ENCODE data around the gene PEAK3. TPM values are rescaled to one million over a fixed set of nuclear protein-coding genes. Genes with fewer than 3 reads are reported as not detected.
A peak's percentile ranks its signal among the peaks of the same experiment; 100 is the strongest.
"Not testable (repeated sequence)": the region's sequence is repeated elsewhere in the genome, so short reads cannot be mapped to it uniquely, and the experiment has no call there.

Gene PEAK3
- total and polyA plus RNA-seq, 5 donors from 2014 or later, result 0.10 to 0.32 (median 0.15) TPM; not detected in 1

DNA sequence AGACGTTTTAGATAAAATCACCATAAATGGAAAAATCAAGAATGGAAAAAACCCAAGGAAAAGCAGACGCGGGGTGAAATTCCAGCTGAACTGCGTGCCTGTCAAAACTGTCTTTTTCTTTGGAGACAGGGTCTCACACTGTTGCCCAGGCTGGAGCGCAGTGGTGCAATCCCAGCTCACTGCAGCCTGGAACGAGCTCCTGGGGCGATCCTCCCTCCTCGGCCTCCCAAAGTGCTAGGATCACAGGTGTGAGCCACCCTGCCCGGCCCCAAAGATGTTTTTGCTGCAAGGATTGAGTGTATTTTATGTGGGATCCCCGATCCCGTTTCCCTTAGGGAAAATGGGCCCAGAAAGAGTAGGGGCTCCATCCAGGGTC is 875 bp upstream of the PEAK3 start:
- Histone ChIP-seq H3K36me3 (ENCODE audit: control insufficient read depth, insufficient read depth, low read length) (no peaks in the 10 kb centered on the region), H3K27me3 (ENCODE audit: control insufficient read depth, insufficient read depth, low read length) (no peaks in the 10 kb centered on the region), H3K9me3 (ENCODE audit: control insufficient read depth in 2 of 2, low read length in 2 of 2) (no peaks in the 10 kb centered on the region), H3K4me3 (ENCODE audit: low read depth, low read length) (no peak overlapping the region), H3K27ac (ENCODE audit: insufficient read depth, low read length, poor library complexity, severe bottlenecking) (no peak overlapping the region), H3K4me1 (ENCODE audit: control insufficient read depth, insufficient read depth, low read length, poor library complexity, severe bottlenecking) (peaks cover 16% of the 10 kb centered on the region)
- Mint-ChIP-seq H3K9me3 (peaks cover 0 to 1% (median 0%) of the 10 kb centered on the region in 7 donors), H3K27me3 (no peaks in the 10 kb centered on the region), H3K36me3 (no peaks in the 10 kb centered on the region), H3K4me3 (peak overlapping the region in 2 of 4 donors; percentile 52 to 73), H3K27ac (peak overlapping the region in 1 of 3 donors; percentile 40), H3K4me1 (peaks cover 0 to 18% (median 0%) of the 10 kb centered on the region in 4 donors)
- no peak for ATAC-seq (ENCODE audit: low read depth in 2 of 2)
- DNase-seq, result no peak

DNA sequence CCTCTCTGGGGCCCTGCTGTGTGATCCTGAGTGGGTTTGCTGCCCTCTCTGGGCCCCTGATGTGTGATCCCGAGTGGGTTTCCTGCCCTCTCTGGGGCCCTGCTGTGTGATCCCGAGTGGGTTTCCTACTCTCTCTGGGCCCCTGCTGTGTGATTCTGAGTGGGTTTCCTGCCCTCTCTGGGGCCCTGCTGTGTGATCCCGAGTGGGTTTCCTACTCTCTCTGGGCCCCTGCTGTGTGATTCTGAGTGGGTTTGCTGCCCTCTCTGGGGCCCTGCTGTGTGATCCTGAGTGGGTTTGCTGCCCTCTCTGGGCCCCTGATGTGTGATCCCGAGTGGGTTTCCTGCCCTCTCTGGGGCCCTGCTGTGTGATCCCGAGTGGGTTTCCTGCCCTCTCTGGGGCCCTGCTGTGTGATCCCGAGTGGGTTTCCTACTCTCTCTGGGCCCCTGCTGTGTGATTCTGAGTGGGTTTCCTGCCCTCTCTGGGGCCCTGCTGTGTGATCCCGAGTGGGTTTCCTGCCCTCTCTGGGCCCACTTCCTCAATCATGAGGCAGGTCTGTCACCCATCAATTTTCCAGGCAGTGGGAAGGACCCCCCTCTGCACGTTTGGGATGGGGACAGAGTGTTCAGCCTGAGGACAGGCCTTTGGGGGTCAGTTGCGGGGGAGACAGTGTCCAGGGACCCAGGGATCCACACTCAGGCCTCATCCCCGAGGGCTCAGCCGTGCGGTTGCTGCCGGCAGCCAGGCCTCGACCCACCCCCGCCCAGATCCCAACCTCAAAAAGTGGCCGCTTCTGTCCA is 512 bp downstream of the PEAK3 start:
- H3K36me3 ChIP-seq (ENCODE audit: control insufficient read depth, insufficient read depth, low read length); H3K27ac Mint-ChIP-seq: not testable (repeated sequence)

DNA sequence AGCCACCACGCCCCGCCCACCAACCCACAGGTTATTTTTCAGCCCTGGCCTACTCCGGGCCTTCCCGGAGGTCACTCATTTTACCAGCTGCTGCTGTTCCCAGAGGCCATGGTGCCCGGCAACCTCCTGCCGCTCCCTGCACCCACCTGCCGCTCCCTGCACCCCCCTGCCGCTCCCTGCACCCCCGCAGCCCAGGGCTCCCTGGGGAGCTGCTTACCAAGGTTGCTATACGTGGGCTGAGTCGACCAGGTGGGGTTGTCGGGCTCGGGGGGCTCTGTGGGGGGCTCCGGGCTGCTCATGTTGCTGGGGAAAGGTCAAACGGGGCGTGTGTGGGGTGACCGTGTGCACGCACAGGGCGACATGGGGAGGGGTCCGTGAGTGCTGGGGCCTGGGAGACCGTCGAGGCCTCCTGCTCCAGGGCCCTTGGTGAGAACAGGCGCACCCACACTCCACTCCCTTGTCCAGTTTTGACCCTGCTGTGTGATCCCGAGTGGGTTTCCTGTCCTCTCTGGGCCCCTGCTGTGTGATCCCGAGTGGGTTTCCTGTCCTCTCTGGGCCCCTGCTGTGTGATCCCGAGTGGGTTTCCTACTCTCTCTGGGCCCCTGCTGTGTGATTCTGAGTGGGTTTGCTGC is 1.2 kb downstream of the PEAK3 start:
- no peak for ATAC-seq (ENCODE audit: low read depth in 2 of 2)
- DNase-seq, result no peak
- no peaks in the 10 kb centered on the region for H3K36me3 ChIP-seq (ENCODE audit: control insufficient read depth, insufficient read depth, low read length)
- Mint-ChIP-seq H3K27ac (no peak overlapping the region), H3K4me1 (peaks cover 0 to 25% (median 3%) of the 10 kb centered on the region in 4 donors), H3K27me3 (no peaks in the 10 kb centered on the region), H3K36me3 (peaks cover 4% of the 10 kb centered on the region), H3K4me3 (no peak overlapping the region), H3K9me3 (peaks cover 0 to 1% (median 0%) of the 10 kb centered on the region in 7 donors)
- H3K27me3 ChIP-seq (ENCODE audit: control insufficient read depth, insufficient read depth, low read length), result no peaks in the 10 kb centered on the region
- H3K27ac ChIP-seq (ENCODE audit: insufficient read depth, low read length, poor library complexity, severe bottlenecking), result no peak overlapping the region
- H3K4me1 ChIP-seq (ENCODE audit: control insufficient read depth, insufficient read depth, low read length, poor library complexity, severe bottlenecking), result peaks cover 16% of the 10 kb centered on the region
- H3K9me3 ChIP-seq (ENCODE audit: control insufficient read depth in 2 of 2, low read length in 2 of 2), result no peaks in the 10 kb centered on the region
- no peak overlapping the region for H3K4me3 ChIP-seq (ENCODE audit: low read depth, low read length)

More for the DNA sequence above, 512 bp downstream of the PEAK3 start:
- H3K9me3 Mint-ChIP-seq; H3K9me3 ChIP-seq (ENCODE audit: control insufficient read depth in 2 of 2, low read length in 2 of 2); H3K36me3 Mint-ChIP-seq; DNase-seq; H3K27me3 ChIP-seq (ENCODE audit: control insufficient read depth, insufficient read depth, low read length); H3K4me3 ChIP-seq (ENCODE audit: low read depth, low read length); ATAC-seq (ENCODE audit: low read depth in 2 of 2); H3K27me3 Mint-ChIP-seq; H3K27ac ChIP-seq (ENCODE audit: insufficient read depth, low read length, poor library complexity, severe bottlenecking): not testable (repeated sequence)
- peaks cover 16% of the 10 kb centered on the region for H3K4me1 ChIP-seq (ENCODE audit: control insufficient read depth, insufficient read depth, low read length, poor library complexity, severe bottlenecking)
- Mint-ChIP-seq H3K4me1 (peaks cover 0 to 24% (median 3%) of the 10 kb centered on the region in 4 donors), H3K4me3 (peak overlapping the region in 1 of 4 donors; percentile 70)

DNA sequence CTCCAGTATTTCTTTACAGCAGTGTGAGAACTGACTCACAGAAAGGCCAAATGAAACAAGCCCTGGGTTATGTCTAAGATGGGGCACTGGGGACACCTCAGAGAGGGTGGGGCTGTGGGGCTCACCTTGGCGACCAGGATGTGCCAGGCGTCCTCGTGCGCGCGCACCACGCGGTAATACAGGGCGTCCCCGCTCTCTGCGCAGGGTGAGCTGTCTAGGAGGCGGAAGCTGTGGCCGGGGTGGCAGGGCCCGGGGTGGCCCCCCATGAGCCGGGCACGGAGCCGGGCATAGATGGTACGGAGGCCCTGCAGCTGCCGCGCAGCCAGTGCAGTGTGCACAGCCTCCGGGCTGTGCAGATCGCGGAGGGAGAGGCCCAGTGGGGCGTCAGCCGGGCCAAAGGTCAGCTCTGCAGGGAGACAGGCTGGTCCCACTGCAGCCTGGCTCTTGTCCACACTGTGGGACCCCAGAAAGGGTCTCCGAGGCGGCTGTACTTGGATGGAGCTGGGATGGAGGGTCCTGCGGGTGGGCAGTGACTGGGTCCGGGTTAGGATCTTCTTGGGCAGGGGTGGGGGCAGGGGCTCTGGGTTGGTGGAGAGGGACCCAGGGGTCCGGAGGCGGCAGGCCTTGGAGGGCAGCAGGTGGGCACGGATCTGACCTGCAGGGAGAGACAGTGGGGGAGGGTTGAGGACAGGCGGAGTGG is 3.4 kb downstream of the PEAK3 start:
- Mint-ChIP-seq H3K27me3 (peaks cover 7% of the 10 kb centered on the region), H3K9me3 (peaks cover 0 to 1% (median 0%) of the 10 kb centered on the region in 7 donors), H3K27ac (peak overlapping the region in 1 of 3 donors; percentile 56), H3K4me3 (peak overlapping the region in 2 of 4 donors; percentile 26 to 63), H3K4me1 (peaks cover 0 to 38% (median 10%) of the 10 kb centered on the region in 4 donors), H3K36me3 (peaks cover 9% of the 10 kb centered on the region)
- Histone ChIP-seq H3K4me3 (ENCODE audit: low read depth, low read length) (no peak overlapping the region), H3K4me1 (ENCODE audit: control insufficient read depth, insufficient read depth, low read length, poor library complexity, severe bottlenecking) (peaks cover 27% of the 10 kb centered on the region), H3K9me3 (ENCODE audit: control insufficient read depth in 2 of 2, low read length in 2 of 2) (no peaks in the 10 kb centered on the region), H3K36me3 (ENCODE audit: control insufficient read depth, insufficient read depth, low read length) (no peaks in the 10 kb centered on the region), H3K27me3 (ENCODE audit: control insufficient read depth, insufficient read depth, low read length) (no peaks in the 10 kb centered on the region), H3K27ac (ENCODE audit: insufficient read depth, low read length, poor library complexity, severe bottlenecking) (no peak overlapping the region)
- DNase-seq, result no peak
- ATAC-seq (ENCODE audit: low read depth in 2 of 2), result no peak

DNA sequence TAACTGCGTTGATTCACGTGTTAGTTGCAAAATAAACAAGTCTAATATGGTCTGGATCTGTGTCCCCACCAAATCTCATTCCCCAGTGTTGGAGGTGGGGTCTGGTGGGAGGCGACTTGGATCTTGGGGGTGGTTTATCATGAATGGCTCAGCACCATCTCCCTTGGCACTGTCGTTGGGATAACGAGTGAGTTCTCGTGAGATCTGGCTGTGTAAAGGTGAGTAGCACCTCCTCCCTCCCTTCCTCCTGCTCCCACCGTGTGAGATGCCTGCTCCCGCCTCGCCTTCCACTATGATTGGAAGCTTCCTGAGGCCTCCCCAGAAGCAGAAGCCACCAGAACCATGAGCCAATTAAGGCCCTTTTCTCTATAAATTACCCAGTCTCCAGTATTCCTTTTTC is 4.8 kb downstream of the PEAK3 start:
- H3K4me3 ChIP-seq (ENCODE audit: low read depth, low read length), result no peak overlapping the region
- no peak for DNase-seq
- Mint-ChIP-seq H3K4me1 (peaks cover 5 to 40% (median 14%) of the 10 kb centered on the region in 4 donors), H3K36me3 (peaks cover 14% of the 10 kb centered on the region), H3K9me3 (peaks cover 0 to 1% (median 0%) of the 10 kb centered on the region in 7 donors), H3K27ac (peak overlapping the region; percentile 56 to 80 (median 72)), H3K27me3 (peaks cover 7% of the 10 kb centered on the region), H3K4me3 (peak overlapping the region in 2 of 4 donors; percentile 5 to 86)
- H3K36me3 ChIP-seq (ENCODE audit: control insufficient read depth, insufficient read depth, low read length), result no peaks in the 10 kb centered on the region
- no peak for ATAC-seq (ENCODE audit: low read depth in 2 of 2)
- H3K27ac ChIP-seq (ENCODE audit: insufficient read depth, low read length, poor library complexity, severe bottlenecking), result no peak overlapping the region
- peaks cover 35% of the 10 kb centered on the region for H3K4me1 ChIP-seq (ENCODE audit: control insufficient read depth, insufficient read depth, low read length, poor library complexity, severe bottlenecking)
- no peaks in the 10 kb centered on the region for H3K27me3 ChIP-seq (ENCODE audit: control insufficient read depth, insufficient read depth, low read length)
- no peaks in the 10 kb centered on the region for H3K9me3 ChIP-seq (ENCODE audit: control insufficient read depth in 2 of 2, low read length in 2 of 2)

DNA sequence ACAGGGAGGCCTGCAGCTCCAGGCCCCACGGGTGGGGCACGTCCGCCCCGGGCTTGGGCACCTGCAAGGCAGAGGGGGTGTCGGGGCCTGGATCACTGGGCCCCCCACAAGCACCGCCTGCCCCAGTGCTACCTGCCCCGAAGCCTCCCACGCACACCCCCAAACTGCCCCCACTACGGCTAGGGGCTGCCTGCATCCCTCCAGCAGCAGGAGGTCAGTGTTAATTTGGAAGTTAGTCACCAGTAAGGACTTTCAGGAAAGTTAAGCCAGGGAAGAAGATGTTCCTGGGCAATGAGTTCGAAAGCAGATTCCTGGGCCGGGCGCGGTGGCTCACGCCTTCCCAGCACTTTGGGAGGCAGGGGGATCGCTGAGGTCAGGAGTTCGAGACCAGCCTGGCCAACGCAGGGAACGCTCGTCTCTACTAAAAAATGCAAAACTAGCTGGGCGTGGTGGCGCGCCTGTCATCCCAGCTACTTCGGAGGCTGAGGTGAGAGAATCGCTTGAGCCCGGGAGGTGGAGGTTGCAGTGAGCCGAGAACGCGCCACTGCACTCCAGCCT is 5.5 kb downstream of the PEAK3 start:
- no peaks in the 10 kb centered on the region for H3K27me3 ChIP-seq (ENCODE audit: control insufficient read depth, insufficient read depth, low read length)
- H3K4me1 ChIP-seq (ENCODE audit: control insufficient read depth, insufficient read depth, low read length, poor library complexity, severe bottlenecking), result peaks cover 35% of the 10 kb centered on the region
- DNase-seq, result no peak
- Mint-ChIP-seq H3K27ac (no peak overlapping the region), H3K4me3 (peak overlapping the region in 1 of 4 donors; percentile 86), H3K9me3 (peaks cover 0 to 3% (median 0%) of the 10 kb centered on the region in 7 donors), H3K27me3 (peaks cover 7% of the 10 kb centered on the region), H3K36me3 (peaks cover 17% of the 10 kb centered on the region), H3K4me1 (peaks cover 5 to 40% (median 18%) of the 10 kb centered on the region in 4 donors)
- no peak overlapping the region for H3K4me3 ChIP-seq (ENCODE audit: low read depth, low read length)
- no peak overlapping the region for H3K27ac ChIP-seq (ENCODE audit: insufficient read depth, low read length, poor library complexity, severe bottlenecking)
- no peaks in the 10 kb centered on the region for H3K9me3 ChIP-seq (ENCODE audit: control insufficient read depth in 2 of 2, low read length in 2 of 2)
- no peaks in the 10 kb centered on the region for H3K36me3 ChIP-seq (ENCODE audit: control insufficient read depth, insufficient read depth, low read length)
- ATAC-seq (ENCODE audit: low read depth in 2 of 2), result no peak

DNA sequence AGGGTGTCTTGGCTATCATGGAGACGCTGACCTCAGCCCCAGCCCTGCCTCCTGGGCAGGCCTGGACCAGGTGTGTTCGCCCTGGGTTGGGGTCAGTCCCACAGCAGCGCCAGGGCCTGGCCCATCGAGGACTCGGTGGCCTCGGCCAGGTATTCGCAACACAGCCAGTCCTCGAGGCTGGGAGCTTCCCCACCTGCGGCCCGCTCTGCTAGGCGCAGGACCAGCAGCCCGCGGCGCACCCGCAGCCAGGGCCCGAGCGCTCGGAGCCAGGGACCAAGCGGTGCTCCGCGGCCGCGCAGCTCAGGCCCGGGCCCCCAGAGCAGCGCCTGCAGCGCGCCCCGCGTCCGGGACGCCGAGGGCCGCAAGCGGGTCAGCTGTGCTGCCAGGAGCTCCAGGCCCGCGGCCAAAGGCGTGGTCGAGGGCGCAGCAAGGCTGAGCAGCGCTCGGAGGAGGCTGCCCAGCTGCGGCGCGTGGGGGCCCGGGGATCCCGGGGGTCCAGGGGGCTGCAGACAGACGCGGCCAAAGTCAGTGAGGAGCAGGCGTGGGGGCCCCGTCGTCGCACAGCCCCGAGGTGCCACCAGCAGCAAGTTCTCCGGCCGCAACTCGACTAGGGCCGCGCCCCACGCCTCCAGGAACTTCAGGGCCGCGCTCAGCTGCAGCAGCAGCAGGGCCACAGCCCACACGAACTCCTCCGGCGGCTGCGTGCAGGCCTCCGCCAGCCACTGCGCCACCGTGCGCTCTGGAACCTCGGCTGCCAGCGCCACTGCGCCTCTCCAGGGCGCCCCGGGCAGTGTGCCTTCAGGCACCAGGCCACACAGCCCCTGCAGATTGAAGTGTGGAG is 6.2 kb downstream of the PEAK3 start:
- Mint-ChIP-seq H3K27ac (no peak overlapping the region), H3K36me3 (peaks cover 20% of the 10 kb centered on the region), H3K4me3 (no peak overlapping the region), H3K9me3 (peaks cover 0 to 3% (median 0%) of the 10 kb centered on the region in 7 donors), H3K27me3 (peaks cover 7% of the 10 kb centered on the region), H3K4me1 (peaks cover 5 to 41% (median 20%) of the 10 kb centered on the region in 4 donors)
- DNase-seq (no peak), ATAC-seq (ENCODE audit: low read depth in 2 of 2) (no peak)
- Histone ChIP-seq H3K4me1 (ENCODE audit: control insufficient read depth, insufficient read depth, low read length, poor library complexity, severe bottlenecking) (peaks cover 38% of the 10 kb centered on the region), H3K9me3 (ENCODE audit: control insufficient read depth in 2 of 2, low read length in 2 of 2) (no peaks in the 10 kb centered on the region), H3K36me3 (ENCODE audit: control insufficient read depth, insufficient read depth, low read length) (no peaks in the 10 kb centered on the region), H3K27ac (ENCODE audit: insufficient read depth, low read length, poor library complexity, severe bottlenecking) (no peak overlapping the region), H3K4me3 (ENCODE audit: low read depth, low read length) (no peak overlapping the region), H3K27me3 (ENCODE audit: control insufficient read depth, insufficient read depth, low read length) (no peaks in the 10 kb centered on the region)

Measured in CD4-positive, CD25-positive, alpha-beta regulatory T cell (primary cell).